ENCODE results near the gene LLGL1.
"Not testable (repeated sequence)": the region's sequence is repeated elsewhere in the genome, so short reads cannot be mapped to it uniquely, and the experiment has no call there.

Gene LLGL1

GRCh38 chr17:18194804-18195203, 30.6 kb upstream of the LLGL1 start:
- no peak for DNase-seq

- no peak for DNase-seq
Observed at GRCh38 chr17:18195246-18195645, 30.2 kb upstream of the LLGL1 start.

GRCh38 chr17:18197535-18198194, 27.8 kb upstream of the LLGL1 start:
- DNase-seq, result no peak

GRCh38 chr17:18198530-18198929, 26.9 kb upstream of the LLGL1 start:
- no peak for DNase-seq

GRCh38 chr17:18201108-18201507, 24.3 kb upstream of the LLGL1 start:
- DNase-seq, result no peak

GRCh38 chr17:18203308-18203707, 22.1 kb upstream of the LLGL1 start:
- no peak for DNase-seq

GRCh38 chr17:18205861-18206260, 19.6 kb upstream of the LLGL1 start:
- no peak for DNase-seq

GRCh38 chr17:18206962-18207361, 18.5 kb upstream of the LLGL1 start:
- DNase-seq, result no peak

- DNase-seq, result no peak
Observed at GRCh38 chr17:18208092-18208491, 17.3 kb upstream of the LLGL1 start.

GRCh38 chr17:18213666-18214270, 11.7 kb upstream of the LLGL1 start:
- no peak for DNase-seq

GRCh38 chr17:18216906-18217305, 8.5 kb upstream of the LLGL1 start:
- DNase-seq, result not testable (repeated sequence)

- no peak for DNase-seq
Observed at GRCh38 chr17:18217412-18218015, 7.9 kb upstream of the LLGL1 start.

- DNase-seq, result no peak
Observed at GRCh38 chr17:18218756-18219415, 6.5 kb upstream of the LLGL1 start.

- DNase-seq, result no peak
Observed at GRCh38 chr17:18224053-18224386, 1.4 kb upstream of the LLGL1 start.

GRCh38 chr17:18224387-18225120, 881 bp upstream of the LLGL1 start:
- no peak for DNase-seq

GRCh38 chr17:18225642-18226283, 328 bp downstream of the LLGL1 start:
- no peak for DNase-seq

GRCh38 chr17:18226284-18226945, 980 bp downstream of the LLGL1 start:
- no peak for DNase-seq

- no peak for DNase-seq
Observed at GRCh38 chr17:18227635-18228034, 2.2 kb downstream of the LLGL1 start.

GRCh38 chr17:18228176-18228682, 2.8 kb downstream of the LLGL1 start:
- DNase-seq, result no peak

- DNase-seq, result no peak
Observed at GRCh38 chr17:18229254-18229653, 3.8 kb downstream of the LLGL1 start.

GRCh38 chr17:18229771-18230170, 4.3 kb downstream of the LLGL1 start:
- DNase-seq, result no peak
